ENCODE data around the gene MRGPRD. TPM values are rescaled to one million over a fixed set of nuclear protein-coding genes. Genes with fewer than 3 reads are reported as not detected.

MRGPRD gene
- polyA plus RNA-seq, 1 experiment = not detected

DNA sequence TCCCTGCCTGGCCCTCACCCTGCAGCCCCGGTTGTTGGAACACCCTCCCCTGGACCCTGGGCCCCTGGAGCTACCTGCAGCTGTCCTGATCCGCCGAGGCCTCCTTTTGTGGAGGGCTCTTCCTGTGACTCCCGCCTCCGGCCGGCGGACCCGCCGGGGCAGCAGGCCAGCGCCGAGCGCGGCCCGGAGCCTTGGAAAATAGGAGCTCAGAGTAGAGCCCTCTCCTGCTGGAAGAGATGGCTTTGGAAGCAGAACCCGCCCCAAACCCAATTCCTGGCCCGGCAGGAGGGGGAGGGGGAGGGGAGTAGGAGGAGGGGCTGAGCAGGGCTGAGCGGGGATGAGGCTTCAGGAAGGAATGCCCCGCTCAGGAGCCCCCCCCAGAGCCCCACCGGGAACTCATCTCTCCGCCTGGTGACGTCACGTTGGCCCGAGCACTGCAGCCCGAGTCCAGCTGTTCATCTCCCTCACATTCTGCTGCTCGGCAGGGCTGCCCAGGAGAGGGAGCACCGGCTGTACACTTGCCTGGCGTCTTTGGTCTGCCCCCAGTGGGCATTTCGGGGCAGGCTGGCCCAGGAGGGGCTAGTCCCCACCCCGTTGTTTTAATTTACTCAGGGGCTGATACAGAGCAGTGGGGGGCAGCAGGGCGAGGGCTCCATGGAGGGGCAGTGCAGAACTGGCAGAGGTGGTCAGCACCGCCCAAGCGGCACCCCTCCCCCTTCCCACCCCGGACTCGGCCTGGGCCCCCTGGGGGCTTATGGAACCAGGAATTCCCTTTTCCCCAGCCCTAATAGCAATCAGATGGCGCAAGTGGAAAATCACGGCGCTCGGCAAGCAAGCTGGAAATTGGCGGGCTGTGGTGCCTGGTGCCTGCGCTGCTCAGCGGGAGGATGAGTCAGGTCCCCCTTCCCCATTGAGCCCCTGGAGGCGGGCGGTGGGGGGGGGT, 32.5 kb upstream of the MRGPRD start, which contains the start of gene MRGPRF:
Gene MRGPRF, minus strand, starts transcription at position 238 of the 943 bp plus-strand sequence. CDS start 3,345 bp downstream, outside the sequence.
- ChIA-PET POLR2A (interaction anchor here (0.7 kb wide), 1 partner anchor 820 kb away, joined by 3 read pairs; no protein-coding TSS in a partner anchor), CTCF (interaction anchor here (0.7 to 6.3 kb wide), 14 partner anchors 9 to 657 kb away, joined by 3 to 54 read pairs (median 4); no protein-coding TSS in a partner anchor)
- Histone ChIP-seq H3K27me3 (ENCODE audit: control insufficient read depth, insufficient read depth, low read length) (no peaks in the 10 kb centered on the region), H3K36me3 (ENCODE audit: control insufficient read depth, insufficient read depth, low read length) (no peaks in the 10 kb centered on the region), H3K4me3 (ENCODE audit: low read depth, low read length) (peak within 1 kb of the TSS; percentile 51)
- TF ChIP-seq, protein P1, sequence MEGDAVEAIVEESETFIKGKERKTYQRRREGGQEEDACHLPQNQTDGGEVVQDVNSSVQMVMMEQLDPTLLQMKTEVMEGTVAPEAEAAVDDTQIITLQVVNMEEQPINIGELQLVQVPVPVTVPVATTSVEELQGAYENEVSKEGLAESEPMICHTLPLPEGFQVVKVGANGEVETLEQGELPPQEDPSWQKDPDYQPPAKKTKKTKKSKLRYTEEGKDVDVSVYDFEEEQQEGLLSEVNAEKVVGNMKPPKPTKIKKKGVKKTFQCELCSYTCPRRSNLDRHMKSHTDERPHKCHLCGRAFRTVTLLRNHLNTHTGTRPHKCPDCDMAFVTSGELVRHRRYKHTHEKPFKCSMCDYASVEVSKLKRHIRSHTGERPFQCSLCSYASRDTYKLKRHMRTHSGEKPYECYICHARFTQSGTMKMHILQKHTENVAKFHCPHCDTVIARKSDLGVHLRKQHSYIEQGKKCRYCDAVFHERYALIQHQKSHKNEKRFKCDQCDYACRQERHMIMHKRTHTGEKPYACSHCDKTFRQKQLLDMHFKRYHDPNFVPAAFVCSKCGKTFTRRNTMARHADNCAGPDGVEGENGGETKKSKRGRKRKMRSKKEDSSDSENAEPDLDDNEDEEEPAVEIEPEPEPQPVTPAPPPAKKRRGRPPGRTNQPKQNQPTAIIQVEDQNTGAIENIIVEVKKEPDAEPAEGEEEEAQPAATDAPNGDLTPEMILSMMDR (IDR thresholded peaks at IDR 0.05; ENCODE audit: insufficient read depth, low read depth, low read length) = peak; percentile 83
- peak; percentile 58 for DNase-seq (ENCODE audit: low read depth)

DNA sequence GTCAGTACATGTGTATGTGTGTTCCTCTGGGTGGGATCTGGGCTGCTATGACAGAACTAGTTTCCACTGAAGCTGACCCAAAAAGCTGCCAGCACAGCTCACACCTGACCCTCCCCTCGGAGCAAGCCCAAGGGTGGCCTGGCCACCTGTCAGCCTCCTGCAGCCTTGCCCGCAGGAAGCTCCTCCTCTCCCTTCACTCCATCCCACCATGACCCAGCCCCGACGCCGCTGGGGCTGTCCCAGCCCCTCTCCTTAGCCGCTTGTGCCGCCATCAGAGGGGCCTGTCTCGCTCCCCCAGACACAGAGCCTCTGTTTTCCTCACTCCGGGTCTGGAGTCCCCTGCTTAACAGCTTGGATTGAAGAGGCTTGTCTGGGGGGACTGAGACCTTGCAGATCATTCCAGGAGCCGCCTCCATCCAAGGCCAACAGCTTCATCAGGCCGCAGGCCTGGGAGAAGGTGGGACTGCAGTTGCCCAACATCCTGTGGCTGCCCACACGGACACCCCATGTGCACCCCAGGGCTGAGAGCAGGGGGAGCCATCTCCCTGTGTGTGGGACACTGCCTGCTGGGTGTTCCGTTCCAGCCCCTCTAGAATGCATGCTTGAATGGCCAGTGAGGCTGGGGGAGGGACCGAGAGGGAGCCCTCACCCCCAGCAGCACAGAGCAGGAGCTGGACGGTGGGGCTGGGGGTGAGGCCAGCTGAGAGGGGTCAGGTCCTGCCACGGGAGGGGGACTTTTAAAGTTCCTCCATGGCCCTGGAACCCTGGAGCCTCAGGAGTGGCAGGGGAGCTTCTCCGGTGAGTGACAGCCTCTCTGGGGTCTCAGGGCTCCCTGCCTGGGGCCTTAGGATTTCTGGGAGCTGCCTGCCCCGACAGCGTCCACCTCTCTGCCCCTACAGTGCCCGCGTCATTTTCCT, 31.6 kb upstream of the MRGPRD start:
- H3K36me3 ChIP-seq (ENCODE audit: control insufficient read depth, insufficient read depth, low read length) = no peaks in the 10 kb centered on the region
- POLR2A ChIA-PET = interaction anchor here (0.7 kb wide), 1 partner anchor 819 kb away, joined by 3 read pairs; no protein-coding TSS in a partner anchor
- CTCF ChIA-PET = interaction anchor here (0.6 to 6.3 kb wide), 13 partner anchors 10 to 658 kb away, joined by 3 to 54 read pairs (median 4); no protein-coding TSS in a partner anchor
- TF ChIP-seq, protein P1 (IDR thresholded peaks at IDR 0.05; ENCODE audit: insufficient read depth, low read depth, low read length) = peak; percentile 23
- peak overlapping the region; percentile 51 for H3K4me3 ChIP-seq (ENCODE audit: low read depth, low read length)
- no peaks in the 10 kb centered on the region for H3K27me3 ChIP-seq (ENCODE audit: control insufficient read depth, insufficient read depth, low read length)
- DNase-seq (ENCODE audit: low read depth) = no peak

DNA sequence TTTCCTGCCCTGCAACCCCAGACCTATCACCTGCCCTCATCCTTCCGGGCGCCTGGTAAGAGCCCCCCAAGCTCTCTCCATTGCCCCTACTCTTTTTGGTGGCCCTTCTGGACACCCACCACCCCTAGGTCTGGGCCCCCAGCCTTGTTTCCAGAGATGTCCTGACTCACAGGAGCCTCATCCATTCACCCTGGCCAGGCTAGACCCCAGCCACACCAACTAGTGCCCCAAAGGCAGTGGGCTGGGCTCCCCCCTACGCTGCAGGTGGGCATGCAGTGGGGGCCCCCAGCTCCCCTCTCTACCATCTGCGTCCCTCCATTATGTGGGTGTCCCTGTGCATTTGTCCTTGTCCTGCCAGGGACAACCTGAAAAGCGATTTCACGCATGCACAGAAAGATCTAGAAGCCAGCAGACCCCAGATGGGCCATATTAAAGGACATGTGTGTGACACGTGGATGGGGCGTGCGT, 30.9 kb upstream of the MRGPRD start:
- DNase-seq (ENCODE audit: low read depth) = no peak
- Histone ChIP-seq H3K4me3 (ENCODE audit: low read depth, low read length) (peak overlapping the region; percentile 51), H3K27me3 (ENCODE audit: control insufficient read depth, insufficient read depth, low read length) (no peaks in the 10 kb centered on the region), H3K36me3 (ENCODE audit: control insufficient read depth, insufficient read depth, low read length) (peaks cover 2% of the 10 kb centered on the region; the same call in 1 of the 2 replicates)
- TF ChIP-seq, protein P1 (IDR thresholded peaks at IDR 0.05; ENCODE audit: insufficient read depth, low read depth, low read length) = no peak
- ChIA-PET CTCF (interaction anchor here (0.6 to 6.3 kb wide), 9 partner anchors 10 to 122 kb away, joined by 3 to 54 read pairs (median 4); no protein-coding TSS in a partner anchor), POLR2A (no interaction called here)

DNA sequence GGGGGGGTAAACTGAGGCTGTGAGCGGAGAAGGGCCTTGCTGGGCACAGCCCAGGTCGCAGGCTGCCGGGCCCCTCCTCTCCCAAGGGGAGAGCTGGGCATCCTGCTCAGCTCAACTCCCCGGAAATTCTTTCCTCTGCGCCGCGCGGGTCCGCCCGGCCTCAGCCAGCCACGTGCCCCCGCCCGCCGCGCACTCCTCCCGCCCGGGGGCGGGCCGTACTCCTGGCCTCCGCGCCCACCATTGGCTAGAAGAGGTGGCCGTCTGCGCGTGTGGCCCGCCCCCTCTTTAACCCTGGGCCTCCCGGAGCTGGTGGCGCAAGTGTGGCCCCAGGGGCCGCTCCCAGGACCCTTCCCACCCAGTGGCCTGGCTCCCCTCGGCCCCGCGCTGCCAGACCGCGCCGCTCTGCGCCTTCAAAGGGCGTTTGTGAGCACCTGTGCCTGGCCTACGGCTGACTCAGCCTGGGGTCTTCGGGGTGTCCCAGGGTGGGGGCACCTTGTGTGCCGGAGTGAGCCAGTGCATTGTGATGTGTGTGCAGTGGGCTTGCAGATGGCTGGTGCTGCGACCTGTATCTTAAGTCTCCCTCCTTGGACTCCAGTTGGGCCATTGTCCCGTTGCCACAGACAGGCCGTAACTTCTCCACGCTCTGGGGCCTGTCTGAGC, 30.3 kb upstream of the MRGPRD start:
- TF ChIP-seq, protein P1 (IDR thresholded peaks at IDR 0.05; ENCODE audit: insufficient read depth, low read depth, low read length) = no peak
- Histone ChIP-seq H3K36me3 (ENCODE audit: control insufficient read depth, insufficient read depth, low read length) (peaks cover 4% of the 10 kb centered on the region), H3K27me3 (ENCODE audit: control insufficient read depth, insufficient read depth, low read length) (no peaks in the 10 kb centered on the region), H3K4me3 (ENCODE audit: low read depth, low read length) (peak overlapping the region; percentile 51)
- DNase-seq (ENCODE audit: low read depth) = no peak
- POLR2A ChIA-PET = no interaction called here
- CTCF ChIA-PET = interaction anchor here (0.8 to 6.3 kb wide), 6 partner anchors 9 to 121 kb away, joined by 3 to 54 read pairs (median 4); no protein-coding TSS in a partner anchor
